NK-92 treated with Interleukin-12 subunit alpha and Interleukin-12 subunit beta, amount 100 ng/mL, for 24 hours (cell line): ENCODE measurements around the gene TTLL8.
"Not testable (repeated sequence)": the region's sequence is repeated elsewhere in the genome, so short reads cannot be mapped to it uniquely, and the experiment has no call there.

Source experiments
- DNase-seq: peaks from one replicate; lab custom pipeline; 2025; lab: John Stamatoyannopoulos, UW

TTLL8 gene

GRCh38 chr22:50058061-50058905 lies at the start of gene TTLL8:
Gene TTLL8 (minus strand): TSS chr22:50058298.
- no peak for DNase-seq

- DNase-seq, result no peak
Observed at GRCh38 chr22:50107529-50107928, 49.4 kb upstream of the TTLL8 start.

GRCh38 chr22:50105208-50106100 lies 47.4 kb upstream of the TTLL8 start:
- no peak for DNase-seq

- DNase-seq, result no peak
Observed at GRCh38 chr22:50104141-50104544, 46.0 kb upstream of the TTLL8 start.

GRCh38 chr22:50102946-50103345 lies 44.8 kb upstream of the TTLL8 start:
- no peak for DNase-seq

- no peak for DNase-seq
Observed at GRCh38 chr22:50101870-50102565, 43.9 kb upstream of the TTLL8 start.

GRCh38 chr22:50098052-50098451 lies 40.0 kb upstream of the TTLL8 start:
- no peak for DNase-seq

- DNase-seq, result no peak
Observed at GRCh38 chr22:50092342-50092741, 34.2 kb upstream of the TTLL8 start.

GRCh38 chr22:50091092-50091768 lies 33.1 kb upstream of the TTLL8 start:
- no peak for DNase-seq

- DNase-seq, result no peak
Observed at GRCh38 chr22:50090412-50090714, 32.3 kb upstream of the TTLL8 start.

GRCh38 chr22:50089682-50090411 lies 31.7 kb upstream of the TTLL8 start, which contains the start of gene MOV10L1:
Gene MOV10L1 (plus strand): TSS chr22:50090006. CDS start chr22:50090089, 83 bp downstream.
- no peak for DNase-seq

- DNase-seq, result no peak
Observed at GRCh38 chr22:50089231-50089630, 31.1 kb upstream of the TTLL8 start.

- DNase-seq, result no peak
Observed at GRCh38 chr22:50088096-50088495, 30.0 kb upstream of the TTLL8 start.

GRCh38 chr22:50087646-50088045 lies 29.5 kb upstream of the TTLL8 start:
- DNase-seq, result no peak

- DNase-seq, result not testable (repeated sequence)
Observed at GRCh38 chr22:50086975-50087374, 28.9 kb upstream of the TTLL8 start.

- DNase-seq, result no peak
Observed at GRCh38 chr22:50086526-50086925, 28.4 kb upstream of the TTLL8 start.

- peak; percentile 26 for DNase-seq
Observed at GRCh38 chr22:50085211-50085972, 27.3 kb upstream of the TTLL8 start, which contains the start of gene MLC1. Gene MLC1 (minus strand): TSS chr22:50085426. CDS start chr22:50084902, 524 bp downstream.

- no peak for DNase-seq
Observed at GRCh38 chr22:50084614-50085021, 26.5 kb upstream of the TTLL8 start.

- DNase-seq, result no peak
Observed at GRCh38 chr22:50084080-50084477, 26.0 kb upstream of the TTLL8 start.

- DNase-seq, result no peak
Observed at GRCh38 chr22:50083462-50084079, 25.5 kb upstream of the TTLL8 start.
